ENCODE data around the gene ADIRF.
"Not testable (repeated sequence)": the region's sequence is repeated elsewhere in the genome, so short reads cannot be mapped to it uniquely, and the experiment has no call there.

The ADIRF gene

DNA sequence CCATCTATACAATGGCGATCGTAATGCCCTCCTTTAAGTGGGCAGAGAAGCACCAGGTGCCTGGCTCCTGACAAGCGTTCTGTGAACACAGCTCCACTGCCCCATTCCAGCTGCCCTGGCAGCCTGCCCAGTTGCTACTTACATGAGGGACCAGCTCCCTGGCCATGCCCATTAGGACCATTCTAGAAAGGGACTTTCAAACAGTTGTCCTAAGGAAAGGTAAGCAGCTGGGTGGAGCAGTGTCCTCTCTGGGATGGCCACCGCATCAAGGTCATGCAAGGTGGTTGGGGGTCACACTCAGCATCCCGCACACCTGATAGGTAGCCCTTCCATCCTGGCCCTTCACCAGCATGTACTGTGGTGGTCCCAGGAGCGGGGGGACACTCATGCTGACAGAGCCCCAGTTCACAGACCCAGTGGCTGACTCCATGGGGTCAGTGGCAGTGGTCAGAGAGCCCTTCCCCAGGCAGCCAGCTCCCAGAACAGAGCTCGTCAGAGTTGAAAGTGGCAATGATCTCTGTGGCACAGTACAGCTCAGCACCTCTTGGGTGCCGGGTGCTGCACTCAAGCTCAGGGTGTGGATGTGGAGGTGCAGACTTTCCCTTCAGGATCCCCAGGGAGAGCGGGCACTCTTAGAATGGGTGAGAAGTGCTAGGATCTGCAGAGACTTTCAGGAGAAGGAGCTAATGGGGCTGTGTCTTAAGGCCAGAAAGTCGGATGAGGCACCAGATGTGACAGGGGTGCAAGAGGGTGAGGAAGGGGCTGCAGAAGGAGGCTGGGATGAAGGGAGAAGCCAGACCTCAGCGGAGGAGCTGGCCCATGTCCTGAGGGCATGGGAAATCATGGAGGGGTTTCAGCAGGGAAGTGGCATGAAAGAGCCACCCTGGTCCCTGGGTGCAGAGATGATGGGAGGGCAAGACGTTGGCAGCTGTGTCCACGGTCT, 21.8 kb upstream of the ADIRF start:
- TF ChIP-seq, protein P1, sequence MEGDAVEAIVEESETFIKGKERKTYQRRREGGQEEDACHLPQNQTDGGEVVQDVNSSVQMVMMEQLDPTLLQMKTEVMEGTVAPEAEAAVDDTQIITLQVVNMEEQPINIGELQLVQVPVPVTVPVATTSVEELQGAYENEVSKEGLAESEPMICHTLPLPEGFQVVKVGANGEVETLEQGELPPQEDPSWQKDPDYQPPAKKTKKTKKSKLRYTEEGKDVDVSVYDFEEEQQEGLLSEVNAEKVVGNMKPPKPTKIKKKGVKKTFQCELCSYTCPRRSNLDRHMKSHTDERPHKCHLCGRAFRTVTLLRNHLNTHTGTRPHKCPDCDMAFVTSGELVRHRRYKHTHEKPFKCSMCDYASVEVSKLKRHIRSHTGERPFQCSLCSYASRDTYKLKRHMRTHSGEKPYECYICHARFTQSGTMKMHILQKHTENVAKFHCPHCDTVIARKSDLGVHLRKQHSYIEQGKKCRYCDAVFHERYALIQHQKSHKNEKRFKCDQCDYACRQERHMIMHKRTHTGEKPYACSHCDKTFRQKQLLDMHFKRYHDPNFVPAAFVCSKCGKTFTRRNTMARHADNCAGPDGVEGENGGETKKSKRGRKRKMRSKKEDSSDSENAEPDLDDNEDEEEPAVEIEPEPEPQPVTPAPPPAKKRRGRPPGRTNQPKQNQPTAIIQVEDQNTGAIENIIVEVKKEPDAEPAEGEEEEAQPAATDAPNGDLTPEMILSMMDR (conservative IDR thresholded peaks at IDR 0.05; ENCODE audit: control insufficient read depth, insufficient read depth, low read depth, low read length), result no peak
- DNase-seq (ENCODE audit: low read depth), result no peak
- H3K4me3 ChIP-seq (ENCODE audit: control insufficient read depth, low read depth, low read length), result no peak overlapping the region

DNA sequence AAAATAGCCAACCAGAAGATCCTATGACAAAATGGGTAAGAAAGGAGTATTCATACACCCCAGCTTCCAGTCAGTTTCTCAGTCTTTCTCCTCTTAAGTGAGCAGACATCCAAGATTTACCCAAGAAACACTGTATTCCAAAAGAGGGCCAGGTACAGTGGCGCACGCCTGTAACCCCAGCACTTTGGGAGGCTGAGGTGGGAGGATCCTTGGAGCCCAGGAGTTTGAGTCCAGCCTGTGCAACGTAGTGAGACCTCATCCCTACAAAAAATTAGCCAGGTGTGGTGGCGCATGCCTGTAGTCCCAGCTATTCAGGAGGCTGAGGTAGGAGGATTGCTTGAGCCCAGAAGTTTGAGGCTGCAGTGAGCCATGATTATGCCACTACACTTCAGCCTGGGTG, 20.5 kb upstream of the ADIRF start:
- not testable (repeated sequence) for DNase-seq (ENCODE audit: low read depth); H3K4me3 ChIP-seq (ENCODE audit: control insufficient read depth, low read depth, low read length)

DNA sequence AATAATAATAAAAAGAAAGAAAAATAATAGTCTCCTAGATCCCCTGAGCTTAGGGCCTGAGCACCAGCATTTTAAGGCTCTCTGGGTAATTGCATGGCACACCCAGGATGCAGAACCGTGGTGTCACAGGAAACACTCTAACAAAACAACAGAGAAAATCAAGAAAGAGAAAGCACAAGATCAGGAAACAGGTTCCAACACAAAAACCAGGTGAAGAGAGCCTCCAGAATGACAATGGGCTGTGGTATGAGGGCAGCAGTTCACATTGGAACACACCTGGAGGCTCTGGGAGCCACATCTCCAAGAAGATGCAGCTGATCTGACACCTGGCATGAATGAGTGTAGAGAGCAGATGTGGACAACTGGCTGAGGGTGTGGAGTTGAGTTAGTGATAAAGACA, 17.9 kb upstream of the ADIRF start:
- TF ChIP-seq, protein P1 (conservative IDR thresholded peaks at IDR 0.05; ENCODE audit: control insufficient read depth, insufficient read depth, low read depth, low read length), result no peak

DNA sequence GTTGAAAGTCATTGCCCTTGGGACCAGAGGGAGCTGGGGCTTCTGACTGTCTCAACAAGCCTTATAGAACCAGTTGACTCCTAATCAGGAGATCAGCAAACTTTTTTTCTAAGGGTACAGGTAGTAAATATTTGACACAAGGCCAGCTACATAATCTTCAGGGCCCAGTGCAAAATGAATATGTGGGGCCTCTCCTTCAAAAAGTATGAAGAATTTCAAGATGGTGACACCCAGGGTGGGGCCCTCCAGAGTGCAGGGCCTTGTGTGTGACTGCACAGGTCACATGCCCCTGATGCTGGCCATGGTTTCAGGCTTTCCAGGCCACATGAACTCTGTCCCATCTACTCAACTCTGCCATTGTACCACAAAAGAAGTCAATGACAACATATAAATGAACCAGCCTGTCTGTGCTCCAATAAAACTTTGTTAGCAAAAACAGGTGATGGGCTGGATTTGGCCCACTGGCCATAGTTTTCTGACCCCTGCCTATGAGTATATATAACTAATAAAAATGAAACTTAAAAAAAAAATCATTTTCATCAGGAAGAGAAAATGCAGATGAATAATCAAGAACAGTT, 17.0 kb upstream of the ADIRF start:
- no peak for DNase-seq (ENCODE audit: low read depth)
- TF ChIP-seq, protein P1 (conservative IDR thresholded peaks at IDR 0.05; ENCODE audit: control insufficient read depth, insufficient read depth, low read depth, low read length), result no peak

More for the DNA sequence above, 17.9 kb upstream of the ADIRF start:
- no peak for DNase-seq (ENCODE audit: low read depth)
- no peak overlapping the region for H3K4me3 ChIP-seq (ENCODE audit: control insufficient read depth, low read depth, low read length)

DNA sequence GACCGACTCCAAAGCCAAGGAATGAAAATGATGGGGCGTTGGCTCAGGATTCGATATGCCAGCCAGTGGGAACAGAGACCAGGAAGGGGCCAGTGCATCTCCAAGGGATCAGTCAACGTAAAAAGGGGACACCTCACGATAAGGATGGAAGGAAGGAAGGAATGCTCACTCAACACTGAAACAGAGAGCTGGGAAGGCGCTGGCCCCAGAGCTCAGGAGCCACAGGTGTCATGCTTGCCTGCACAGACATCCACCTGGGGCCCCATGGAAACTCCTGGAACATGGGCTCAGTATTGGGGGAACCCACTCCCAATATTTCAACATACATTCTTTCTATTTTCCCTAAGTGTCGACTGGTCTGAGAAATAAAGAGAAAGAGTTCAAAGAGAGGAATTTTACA, 16.2 kb upstream of the ADIRF start:
- no peak for DNase-seq (ENCODE audit: low read depth)
- TF ChIP-seq, protein P1 (conservative IDR thresholded peaks at IDR 0.05; ENCODE audit: control insufficient read depth, insufficient read depth, low read depth, low read length), result no peak
- no peak overlapping the region for H3K4me3 ChIP-seq (ENCODE audit: control insufficient read depth, low read depth, low read length)

More for the DNA sequence above, 17.0 kb upstream of the ADIRF start:
- H3K4me3 ChIP-seq (ENCODE audit: control insufficient read depth, low read depth, low read length), result no peak overlapping the region

DNA sequence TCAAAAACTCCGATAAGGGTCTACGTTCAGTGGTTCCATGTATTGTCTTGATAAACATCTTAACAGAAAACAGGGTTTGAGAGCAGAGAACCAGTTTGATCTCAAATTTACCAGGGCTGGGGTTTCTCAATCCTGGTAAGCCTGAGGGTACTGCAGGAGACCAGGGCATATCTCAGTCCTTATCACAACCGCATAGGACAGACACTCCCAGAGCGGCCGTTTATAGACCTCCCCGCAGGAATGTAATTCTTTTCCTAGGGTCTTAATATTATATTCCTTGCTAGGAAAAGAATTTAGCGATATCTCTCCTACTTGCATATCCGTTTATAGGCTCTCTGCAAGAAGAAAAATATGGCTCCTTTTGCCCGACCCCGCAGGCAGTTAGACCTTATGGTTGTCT, 15.6 kb upstream of the ADIRF start:
- not testable (repeated sequence) for DNase-seq (ENCODE audit: low read depth); H3K4me3 ChIP-seq (ENCODE audit: control insufficient read depth, low read depth, low read length)

DNA sequence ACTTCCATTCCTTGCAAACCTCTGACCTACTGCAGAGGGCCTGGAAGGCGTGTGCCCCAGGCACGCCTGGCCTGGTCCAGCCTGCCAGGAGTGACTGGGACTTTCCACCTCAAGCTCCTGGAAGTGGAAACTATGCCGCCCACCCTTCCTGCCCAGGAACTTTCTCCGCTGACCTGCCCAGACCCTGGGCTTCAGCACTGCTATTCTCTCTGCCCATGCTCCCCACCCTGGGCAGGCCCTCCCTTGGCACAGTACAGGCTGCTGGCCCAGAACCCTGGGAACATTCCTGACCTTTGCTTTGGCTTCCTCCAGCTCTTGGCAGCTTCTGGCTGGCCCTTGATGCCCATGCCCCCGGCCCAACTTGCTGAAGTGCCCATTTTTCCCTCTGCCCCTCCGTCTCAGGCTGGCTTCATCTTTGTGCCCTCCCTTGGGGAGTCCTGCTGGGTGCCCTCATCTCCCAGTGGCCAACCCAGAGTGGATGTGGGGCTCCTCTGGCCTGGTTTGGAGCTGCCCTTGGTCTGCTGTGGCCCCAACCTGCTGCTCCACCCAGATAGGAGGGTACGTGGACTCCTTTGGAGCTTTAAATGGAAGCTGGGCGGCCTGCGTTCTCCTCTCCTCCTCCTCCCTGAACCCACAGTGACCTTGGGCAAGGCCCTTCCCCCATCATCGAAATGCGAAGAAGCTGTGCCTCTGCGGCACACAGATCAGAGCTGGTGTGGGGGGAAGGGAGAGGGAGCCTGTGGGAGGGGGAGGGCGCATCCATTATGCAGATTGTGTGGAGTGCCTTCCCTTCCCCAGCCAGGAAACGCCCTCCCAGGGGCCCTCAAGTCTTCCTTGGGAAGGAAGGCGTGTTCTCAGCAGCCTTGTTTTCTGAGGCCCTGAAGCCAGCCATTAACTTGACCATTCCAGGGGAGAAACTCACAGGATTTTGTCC, 14.3 kb upstream of the ADIRF start:
- no peak overlapping the region for H3K4me3 ChIP-seq (ENCODE audit: control insufficient read depth, low read depth, low read length)
- DNase-seq (ENCODE audit: low read depth), result peak; percentile 58
- TF ChIP-seq, protein P1 (conservative IDR thresholded peaks at IDR 0.05; ENCODE audit: control insufficient read depth, insufficient read depth, low read depth, low read length), result no peak

All from fibroblast of mammary gland (primary cell).